Activated CD8-positive, alpha-beta T cell treated with anti-CD3 and anti-CD28 coated beads, Interleukin-2, amount 10 ng/mL, durations not matched to agents 7 days and 5 days (primary cell): ENCODE data around the gene RASAL1. TPM values are rescaled to one million over a fixed set of nuclear protein-coding genes. Genes with fewer than 3 reads are reported as not detected.

Experiments
- ATAC-seq: fragments of 150-1000 bp; cut with Tn5 transposase; one replicate; pipeline ENCODE4 v1.10.0; 2021; ENCODE audit warnings: moderate library complexity
- CTCF ChIA-PET: fragments of 350-600 bp; sonication (Branson Sonifier 250); formaldehyde crosslinking; loops from one replicate; lab custom pipeline; 2021; ENCODE audit warnings: antibody characterized with exemption; lab: Charles Lee
- POLR2A ChIA-PET: fragments of 350-600 bp; sonication (Branson Sonifier 250); formaldehyde crosslinking; loops from one replicate; lab custom pipeline; 2021; ENCODE audit warnings: antibody characterized with exemption; lab: Charles Lee
- DNase-seq: peaks from one replicate; pipeline ENCODE4 v3.0.0-alpha.2; 2020
- H3K27ac Mint-ChIP-seq: one replicate; pipeline ENCODE4 v1.8.0; 2021; ENCODE audit warnings: mild to moderate bottlenecking, mixed read lengths
- H3K27me3 Mint-ChIP-seq: one replicate; pipeline ENCODE4 v1.8.0; 2021; ENCODE audit warnings: low read depth, mixed read lengths
- H3K36me3 Mint-ChIP-seq: one replicate; pipeline ENCODE4 v1.8.0; 2021; ENCODE audit warnings: low read depth, mixed read lengths
- H3K4me1 Mint-ChIP-seq: one replicate; pipeline ENCODE4 v1.8.0; 2021; ENCODE audit warnings: low read depth, mixed read lengths
- H3K4me3 Mint-ChIP-seq: one replicate; pipeline ENCODE4 v1.8.0; 2021; ENCODE audit warnings: mild to moderate bottlenecking, mixed read lengths
- H3K9me3 Mint-ChIP-seq: one replicate; pipeline ENCODE4 v1.8.0; 2022; ENCODE audit warnings: mixed read lengths; ENCODE audit not compliant: insufficient read depth
- total RNA-seq, 2 experiments: library from RNA; stranded (reverse); gene quantifications; one replicate each; pipeline ENCODE4 v1.2.3, GENCODE V29; 2021

Gene RASAL1
- total RNA-seq, 2 experiments from 2014 or later = 0.26 to 0.47 TPM

DNA sequence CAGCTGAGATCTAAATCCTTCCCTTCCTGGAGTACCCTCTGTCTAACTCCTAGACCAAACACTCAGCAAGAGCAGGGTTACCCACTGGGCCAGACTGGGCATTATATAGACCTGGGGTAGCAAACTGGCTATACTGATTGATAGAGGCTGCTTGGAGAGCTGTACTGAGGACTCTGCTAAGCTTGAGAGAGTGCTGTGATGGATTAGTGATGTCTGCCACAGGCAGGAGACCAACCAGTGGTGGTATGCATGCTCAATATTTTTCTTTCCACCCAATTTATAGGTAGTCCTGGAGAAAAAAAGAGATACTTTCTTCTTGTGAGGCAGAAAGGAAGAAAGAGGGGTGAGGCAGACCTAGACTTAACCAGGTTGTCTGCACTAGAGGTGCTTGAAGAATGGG is 45.7 kb downstream of the RASAL1 start:
- ChIA-PET CTCF (interaction anchor here (1.1 to 2.0 kb wide), 4 partner anchors 9 to 84 kb away, joined by 3 to 12 read pairs (median 4); no protein-coding TSS in a partner anchor), POLR2A (interaction anchor here (0.7 to 1.2 kb wide), 3 partner anchors 11 to 44 kb away, joined by 3 to 4 read pairs (median 3); no protein-coding TSS in a partner anchor)
- Mint-ChIP-seq H3K9me3 (no peaks in the 10 kb centered on the region), H3K27ac (no peak overlapping the region), H3K4me3 (no peak overlapping the region), H3K36me3 (no peaks in the 10 kb centered on the region), H3K4me1 (peaks cover 56% of the 10 kb centered on the region), H3K27me3 (peaks cover 2% of the 10 kb centered on the region)
- ATAC-seq (peak; percentile 7), DNase-seq (no peak)

GRCh38 chr12:113088971-113089756 is 46.4 kb downstream of the RASAL1 start:
- CTCF ChIA-PET = interaction anchor here (1.1 to 2.0 kb wide), 4 partner anchors 9 to 85 kb away, joined by 3 to 12 read pairs (median 4); no protein-coding TSS in a partner anchor
- POLR2A ChIA-PET = interaction anchor here (0.7 to 1.2 kb wide), 3 partner anchors 12 to 45 kb away, joined by 3 to 4 read pairs (median 3); no protein-coding TSS in a partner anchor
- Mint-ChIP-seq H3K27ac (peak overlapping the region; percentile 82), H3K4me3 (peak overlapping the region; percentile 43), H3K9me3 (no peaks in the 10 kb centered on the region), H3K27me3 (peaks cover 2% of the 10 kb centered on the region), H3K4me1 (peaks cover 56% of the 10 kb centered on the region), H3K36me3 (no peaks in the 10 kb centered on the region)
- DNase-seq (peak; percentile 69), ATAC-seq (peak; percentile 66)

DNA sequence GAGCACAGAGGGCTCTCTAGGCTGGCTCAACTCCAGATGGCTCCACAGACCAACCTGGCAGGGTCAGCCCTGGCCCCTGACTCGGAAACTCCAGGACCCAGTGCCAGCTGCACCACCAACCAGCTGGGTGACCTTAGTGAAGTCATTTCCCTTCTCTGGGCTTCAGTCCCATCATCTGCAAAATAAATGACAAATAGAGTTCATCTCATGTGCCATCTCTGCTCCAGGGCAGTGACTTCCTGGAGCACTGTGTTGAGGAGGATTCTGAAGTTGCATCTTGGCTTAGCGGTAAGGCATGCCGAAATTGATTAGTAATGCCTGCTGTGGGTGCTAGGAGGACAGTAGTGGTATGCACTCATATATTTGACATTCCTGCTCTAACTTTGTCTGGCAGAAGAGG is 47.5 kb downstream of the RASAL1 start:
- Mint-ChIP-seq H3K4me1 (peaks cover 56% of the 10 kb centered on the region), H3K9me3 (no peaks in the 10 kb centered on the region), H3K4me3 (no peak overlapping the region), H3K36me3 (no peaks in the 10 kb centered on the region), H3K27ac (peak overlapping the region; percentile 17), H3K27me3 (peaks cover 2% of the 10 kb centered on the region)
- ChIA-PET CTCF (interaction anchor here (2.0 kb wide), 1 partner anchor 10 kb away, joined by 12 read pairs; no protein-coding TSS in a partner anchor), POLR2A (no interaction called here)
- DNase-seq = no peak
- no peak for ATAC-seq

- POLR2A ChIA-PET = interaction anchor here (1.0 to 1.9 kb wide), 2 partner anchors 17 to 52 kb away, joined by 3 to 4 read pairs; no protein-coding TSS in a partner anchor
- no peaks in the 10 kb centered on the region for H3K9me3 Mint-ChIP-seq
- ATAC-seq (no peak), DNase-seq (no peak)
- H3K27ac Mint-ChIP-seq = peak overlapping the region; percentile 28
- peaks cover 2% of the 10 kb centered on the region for H3K27me3 Mint-ChIP-seq
- H3K36me3 Mint-ChIP-seq = no peaks in the 10 kb centered on the region
- H3K4me3 Mint-ChIP-seq = peak overlapping the region; percentile 35
- CTCF ChIA-PET = no interaction called here
- peaks cover 55% of the 10 kb centered on the region for H3K4me1 Mint-ChIP-seq
These were observed 48.4 kb downstream of the RASAL1 start for GRCh38 chr12:113087193-113087592.

- peaks cover 2% of the 10 kb centered on the region for H3K27me3 Mint-ChIP-seq
- CTCF ChIA-PET = no interaction called here
- peak; percentile 42 for ATAC-seq
- peak overlapping the region; percentile 35 for H3K4me3 Mint-ChIP-seq
- peak; percentile 58 for DNase-seq
- H3K9me3 Mint-ChIP-seq = no peaks in the 10 kb centered on the region
- POLR2A ChIA-PET = interaction anchor here (1.0 to 1.9 kb wide), 2 partner anchors 16 to 51 kb away, joined by 3 to 4 read pairs; no protein-coding TSS in a partner anchor
- H3K27ac Mint-ChIP-seq = peak overlapping the region; percentile 60
- no peaks in the 10 kb centered on the region for H3K36me3 Mint-ChIP-seq
- H3K4me1 Mint-ChIP-seq = peaks cover 49% of the 10 kb centered on the region
These were observed 49.1 kb downstream of the RASAL1 start for GRCh38 chr12:113086249-113087164.

GRCh38 chr12:113083863-113084435 is 51.6 kb downstream of the RASAL1 start:
- ATAC-seq = no peak
- ChIA-PET POLR2A (no interaction called here), CTCF (no interaction called here)
- H3K4me1 Mint-ChIP-seq = peaks cover 33% of the 10 kb centered on the region
- DNase-seq = no peak
- peaks cover 3% of the 10 kb centered on the region for H3K27me3 Mint-ChIP-seq
- H3K36me3 Mint-ChIP-seq = no peaks in the 10 kb centered on the region
- H3K4me3 Mint-ChIP-seq = no peak overlapping the region
- no peak overlapping the region for H3K27ac Mint-ChIP-seq
- H3K9me3 Mint-ChIP-seq = no peaks in the 10 kb centered on the region

DNA sequence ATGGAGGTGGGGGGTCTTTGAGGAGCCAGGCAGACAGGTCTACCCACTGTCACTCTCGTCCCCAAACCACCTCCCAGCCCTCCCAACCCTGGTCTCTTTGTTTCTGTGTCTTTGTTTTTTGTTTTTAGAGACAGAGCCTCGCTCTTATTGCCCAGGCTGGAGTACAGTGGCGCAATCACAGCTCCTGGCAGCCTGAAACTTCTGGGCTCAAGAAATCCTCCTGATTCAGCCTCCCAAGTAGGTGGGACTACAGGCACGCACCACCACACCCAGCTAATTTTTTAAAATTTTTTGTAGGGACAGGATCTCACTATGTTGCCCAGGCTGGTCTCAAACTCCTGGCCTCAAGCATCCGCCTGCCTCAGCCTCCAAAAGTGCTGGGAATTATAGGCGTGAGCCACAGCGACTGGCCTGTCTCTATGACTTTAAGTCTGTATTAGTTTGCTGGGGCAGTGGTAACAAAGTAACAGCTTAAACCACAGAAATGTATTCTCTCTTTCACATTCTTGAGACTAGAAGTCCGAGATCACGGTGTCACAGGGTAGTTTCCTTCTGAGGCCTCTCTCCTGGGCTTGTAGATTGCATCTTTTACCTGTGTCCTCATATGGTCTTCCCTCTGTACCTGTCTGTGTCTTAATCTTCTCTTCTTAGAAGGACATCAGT is 52.9 kb downstream of the RASAL1 start:
- Mint-ChIP-seq H3K27me3 (peaks cover 3% of the 10 kb centered on the region), H3K9me3 (no peaks in the 10 kb centered on the region), H3K4me3 (no peak overlapping the region), H3K36me3 (no peaks in the 10 kb centered on the region), H3K4me1 (peaks cover 20% of the 10 kb centered on the region), H3K27ac (no peak overlapping the region)
- DNase-seq (no peak), ATAC-seq (no peak)
- ChIA-PET CTCF (interaction anchor here (1.8 kb wide), 1 partner anchor 16 kb away, joined by 6 read pairs; no protein-coding TSS in a partner anchor), POLR2A (no interaction called here)

DNA sequence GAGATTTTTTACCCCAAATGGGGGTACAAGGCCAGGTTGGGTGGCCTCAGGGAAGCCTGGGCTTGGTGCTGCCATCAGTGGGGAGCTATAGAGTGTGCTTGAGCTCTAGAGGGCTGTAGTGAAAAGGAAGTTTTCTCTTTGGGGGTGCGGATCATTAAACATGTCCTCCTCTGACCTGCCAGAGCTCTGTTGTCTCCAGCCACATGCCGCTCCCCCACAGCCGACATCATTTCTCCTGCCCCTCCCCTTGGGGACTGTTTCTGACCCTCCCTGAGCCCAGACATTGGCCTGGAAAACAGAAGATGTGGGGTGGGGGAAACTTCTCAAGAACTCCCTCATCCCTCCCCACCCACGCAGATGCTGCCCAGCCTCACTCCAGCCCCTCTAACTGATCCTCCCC is 53.7 kb downstream of the RASAL1 start:
- CTCF ChIA-PET = interaction anchor here (1.1 to 1.8 kb wide), 2 partner anchors 16 to 33 kb away, joined by 3 to 6 read pairs; no protein-coding TSS in a partner anchor
- no peak overlapping the region for H3K27ac Mint-ChIP-seq

GRCh38 chr12:113077859-113078255 is 57.7 kb downstream of the RASAL1 start:
- Mint-ChIP-seq H3K36me3 (no peaks in the 10 kb centered on the region), H3K9me3 (no peaks in the 10 kb centered on the region), H3K4me1 (peaks cover 13% of the 10 kb centered on the region), H3K4me3 (no peak overlapping the region), H3K27me3 (peaks cover 3% of the 10 kb centered on the region), H3K27ac (no peak overlapping the region)
- CTCF ChIA-PET = no interaction called here
- POLR2A ChIA-PET = no interaction called here
- no peak for DNase-seq
- no peak for ATAC-seq

More for the DNA sequence above, 53.7 kb downstream of the RASAL1 start:
- Mint-ChIP-seq H3K9me3 (no peaks in the 10 kb centered on the region), H3K4me3 (no peak overlapping the region), H3K4me1 (peaks cover 13% of the 10 kb centered on the region), H3K36me3 (no peaks in the 10 kb centered on the region), H3K27me3 (peaks cover 3% of the 10 kb centered on the region)
- POLR2A ChIA-PET = no interaction called here
- no peak for ATAC-seq
- DNase-seq = no peak

GRCh38 chr12:113077057-113077858 is 58.3 kb downstream of the RASAL1 start:
- no peaks in the 10 kb centered on the region for H3K36me3 Mint-ChIP-seq
- no peak for ATAC-seq
- ChIA-PET CTCF (no interaction called here), POLR2A (no interaction called here)
- H3K27ac Mint-ChIP-seq = no peak overlapping the region
- H3K27me3 Mint-ChIP-seq = peaks cover 3% of the 10 kb centered on the region
- H3K9me3 Mint-ChIP-seq = no peaks in the 10 kb centered on the region
- no peak for DNase-seq
- no peak overlapping the region for H3K4me3 Mint-ChIP-seq
- H3K4me1 Mint-ChIP-seq = peaks cover 13% of the 10 kb centered on the region
